Measurements from ENCODE around the gene TEX51.

The TEX51 gene

GRCh38 chr2:126913329-126913728 lies 14.6 kb downstream of the TEX51 start:
- DNase-seq (ENCODE audit: low read depth, low spot score), result no peak

GRCh38 chr2:126913881-126914615 lies 15.4 kb downstream of the TEX51 start:
- no peak for DNase-seq (ENCODE audit: low read depth, low spot score)

GRCh38 chr2:126914811-126915500 lies 16.3 kb downstream of the TEX51 start:
- DNase-seq (ENCODE audit: low read depth, low spot score), result no peak

- DNase-seq (ENCODE audit: low read depth, low spot score), result no peak
Observed at GRCh38 chr2:126915903-126916302, 17.2 kb downstream of the TEX51 start.

GRCh38 chr2:126916744-126917143 lies 18.1 kb downstream of the TEX51 start:
- DNase-seq (ENCODE audit: low read depth, low spot score), result no peak

GRCh38 chr2:126921066-126921465 lies 22.4 kb downstream of the TEX51 start:
- no peak for DNase-seq (ENCODE audit: low read depth, low spot score)

GRCh38 chr2:126930970-126931590 lies 32.4 kb downstream of the TEX51 start:
- no peak for DNase-seq (ENCODE audit: low read depth, low spot score)

- no peak for DNase-seq (ENCODE audit: low read depth, low spot score)
Observed at GRCh38 chr2:126932529-126932928, 33.8 kb downstream of the TEX51 start.

- no peak for DNase-seq (ENCODE audit: low read depth, low spot score)
Observed at GRCh38 chr2:126932966-126933710, 34.4 kb downstream of the TEX51 start.

- DNase-seq (ENCODE audit: low read depth, low spot score), result no peak
Observed at GRCh38 chr2:126933711-126934091, 35.0 kb downstream of the TEX51 start.

- no peak for DNase-seq (ENCODE audit: low read depth, low spot score)
Observed at GRCh38 chr2:126934809-126935208, 36.1 kb downstream of the TEX51 start.

GRCh38 chr2:126935774-126936173 lies 37.1 kb downstream of the TEX51 start:
- DNase-seq (ENCODE audit: low read depth, low spot score), result no peak

- no peak for DNase-seq (ENCODE audit: low read depth, low spot score)
Observed at GRCh38 chr2:126936219-126936723, 37.6 kb downstream of the TEX51 start.

GRCh38 chr2:126940331-126940730 lies 41.6 kb downstream of the TEX51 start:
- no peak for DNase-seq (ENCODE audit: low read depth, low spot score)

GRCh38 chr2:126942427-126943203 lies 43.9 kb downstream of the TEX51 start:
- DNase-seq (ENCODE audit: low read depth, low spot score), result no peak

GRCh38 chr2:126943612-126944348 lies 45.1 kb downstream of the TEX51 start:
- no peak for DNase-seq (ENCODE audit: low read depth, low spot score)

- no peak for DNase-seq (ENCODE audit: low read depth, low spot score)
Observed at GRCh38 chr2:126945118-126945517, 46.4 kb downstream of the TEX51 start.

- DNase-seq (ENCODE audit: low read depth, low spot score), result no peak
Observed at GRCh38 chr2:126946318-126947102, 47.8 kb downstream of the TEX51 start.

GRCh38 chr2:126947103-126947429 lies 48.4 kb downstream of the TEX51 start:
- DNase-seq (ENCODE audit: low read depth, low spot score), result no peak

- DNase-seq (ENCODE audit: low read depth, low spot score), result no peak
Observed at GRCh38 chr2:126949775-126950174, 51.1 kb downstream of the TEX51 start.
